NCI-H82 treated with DMSO at 0.1 percent for 48 hours (cell line): ENCODE data around the gene KIR2DL3.
"Not testable (repeated sequence)": the region's sequence is repeated elsewhere in the genome, so short reads cannot be mapped to it uniquely, and the experiment has no call there.

Source experiments
- DNase-seq: peaks from one replicate; lab custom pipeline; 2025; ENCODE audit not compliant: unreplicated experiment; lab: John Stamatoyannopoulos, UW

Gene KIR2DL3

DNA sequence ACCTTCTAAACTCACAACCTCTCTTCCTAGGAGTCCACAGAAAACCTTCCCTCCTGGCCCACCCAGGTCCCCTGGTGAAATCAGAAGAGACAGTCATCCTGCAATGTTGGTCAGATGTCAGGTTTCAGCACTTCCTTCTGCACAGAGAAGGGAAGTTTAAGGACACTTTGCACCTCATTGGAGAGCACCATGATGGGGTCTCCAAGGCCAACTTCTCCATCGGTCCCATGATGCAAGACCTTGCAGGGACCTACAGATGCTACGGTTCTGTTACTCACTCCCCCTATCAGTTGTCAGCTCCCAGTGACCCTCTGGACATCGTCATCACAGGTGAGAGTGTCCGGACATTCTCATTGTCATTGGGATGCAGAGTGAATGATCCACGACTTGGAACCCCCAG, 3.6 kb downstream of the KIR2DL3 start:
- not testable (repeated sequence) for DNase-seq

DNA sequence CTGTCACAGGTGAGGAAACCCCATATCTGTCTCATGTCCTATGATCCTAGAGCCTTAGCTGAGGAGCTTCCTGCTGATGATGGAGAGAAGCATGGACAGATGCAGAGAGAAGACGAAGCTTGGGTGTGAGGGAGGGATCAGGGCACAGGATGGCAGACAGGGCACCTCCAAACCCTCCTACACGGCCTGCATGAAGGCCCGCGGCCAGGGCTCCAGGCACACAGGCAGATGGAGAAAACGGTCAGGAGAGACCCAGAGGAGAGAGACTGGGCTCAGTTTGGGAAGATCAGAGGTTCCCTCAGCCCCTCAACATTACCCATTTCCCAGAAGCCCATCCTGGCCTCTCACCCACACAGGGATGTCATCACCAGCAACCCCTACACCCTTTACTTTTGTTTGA, 5.8 kb downstream of the KIR2DL3 start:
- DNase-seq: not testable (repeated sequence)

DNA sequence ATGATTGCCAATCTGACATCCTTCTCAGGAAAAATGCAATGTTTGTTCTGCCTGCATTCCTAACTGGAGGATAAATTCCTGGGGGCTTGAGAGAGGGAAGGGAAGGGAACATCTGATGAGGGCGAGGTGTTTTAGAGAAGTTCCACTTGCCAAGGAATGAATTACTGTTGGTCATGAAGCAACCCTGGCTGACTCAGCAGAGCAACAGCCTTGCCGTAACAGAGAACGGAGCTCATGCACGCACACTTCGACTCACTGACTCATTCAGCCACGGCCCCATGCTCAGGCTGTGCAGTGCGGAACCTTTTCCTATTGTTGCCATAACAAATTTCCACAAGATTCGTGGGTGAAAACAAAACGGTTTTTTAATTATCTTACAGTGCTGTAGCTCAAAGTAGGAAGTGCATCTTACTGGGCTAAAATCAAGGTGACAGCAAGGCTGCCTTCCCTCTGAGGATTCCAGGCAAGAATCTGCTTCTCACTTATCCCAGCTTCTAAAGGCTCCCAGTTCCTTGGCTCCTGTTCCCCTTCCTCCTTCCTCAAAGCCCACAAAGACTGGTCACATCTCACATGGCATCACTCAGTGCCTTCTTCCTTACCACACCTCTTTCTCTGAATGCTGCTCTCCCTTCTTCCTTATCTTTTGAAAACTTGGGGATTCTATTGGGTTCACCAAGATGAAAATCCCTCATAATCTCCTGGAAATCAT, 9.5 kb downstream of the KIR2DL3 start:
- not testable (repeated sequence) for DNase-seq

DNA sequence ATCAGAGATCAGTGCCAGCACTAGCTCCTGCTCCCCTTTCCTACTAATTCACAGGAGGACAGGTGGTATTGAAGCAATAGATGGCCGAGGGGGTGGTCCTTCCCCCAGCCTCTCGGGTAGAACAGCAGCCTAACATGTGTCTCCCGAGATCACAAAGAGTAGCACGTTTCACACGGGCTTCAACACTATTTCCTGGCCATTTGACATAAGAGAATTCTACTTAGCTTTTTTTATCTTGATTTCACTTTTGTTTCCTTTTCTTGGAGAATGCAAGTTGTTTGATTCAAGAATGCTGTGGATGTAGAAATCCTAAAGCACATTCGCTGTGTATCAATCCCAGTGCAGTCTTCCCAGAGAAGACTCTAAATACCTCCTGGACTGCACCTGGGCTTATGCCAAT, 12.0 kb downstream of the KIR2DL3 start:
- not testable (repeated sequence) for DNase-seq

DNA sequence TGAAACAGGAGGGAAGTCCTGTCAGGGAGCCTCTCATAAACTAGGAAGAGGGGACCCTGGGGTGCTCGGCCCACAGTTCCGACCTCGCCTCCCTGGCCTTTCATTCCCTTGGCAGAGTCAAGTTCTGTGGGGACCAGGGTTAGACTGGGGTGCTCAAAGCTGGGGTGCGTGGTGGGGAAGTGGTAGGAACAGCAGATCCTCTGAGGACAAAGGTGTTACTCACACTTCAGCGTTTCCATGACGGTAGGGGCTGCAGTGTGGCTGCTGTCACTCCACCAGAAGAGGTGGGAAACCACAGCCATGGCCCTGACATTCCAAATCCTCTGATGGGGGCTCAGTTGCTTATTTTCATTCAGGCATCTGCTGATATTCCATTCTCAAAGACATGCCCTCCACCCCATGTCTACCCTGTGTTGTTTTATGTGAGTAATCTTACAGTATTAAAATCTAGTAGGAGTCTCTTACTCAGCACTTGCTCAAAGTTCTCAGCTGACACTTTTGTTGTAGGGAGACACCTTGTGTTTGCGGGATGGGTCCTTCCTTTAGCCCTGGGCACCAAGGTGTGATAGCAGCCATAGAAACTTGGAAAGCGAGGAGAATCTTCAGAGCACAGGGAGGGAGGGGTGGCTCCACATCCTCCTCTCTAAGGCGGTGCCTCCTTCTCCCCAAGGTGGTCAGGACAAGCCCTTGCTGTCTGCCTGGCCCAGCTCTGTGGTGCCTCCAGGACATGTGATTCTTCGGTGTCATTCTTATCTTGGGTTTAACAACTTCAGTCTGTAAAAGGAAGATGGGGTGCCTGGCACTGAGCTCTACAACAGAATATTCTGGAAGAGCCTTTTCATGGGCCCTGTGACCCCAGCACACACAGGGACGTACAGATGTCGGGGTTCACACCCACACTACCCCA, 18.1 kb downstream of the KIR2DL3 start:
- DNase-seq: not testable (repeated sequence)

DNA sequence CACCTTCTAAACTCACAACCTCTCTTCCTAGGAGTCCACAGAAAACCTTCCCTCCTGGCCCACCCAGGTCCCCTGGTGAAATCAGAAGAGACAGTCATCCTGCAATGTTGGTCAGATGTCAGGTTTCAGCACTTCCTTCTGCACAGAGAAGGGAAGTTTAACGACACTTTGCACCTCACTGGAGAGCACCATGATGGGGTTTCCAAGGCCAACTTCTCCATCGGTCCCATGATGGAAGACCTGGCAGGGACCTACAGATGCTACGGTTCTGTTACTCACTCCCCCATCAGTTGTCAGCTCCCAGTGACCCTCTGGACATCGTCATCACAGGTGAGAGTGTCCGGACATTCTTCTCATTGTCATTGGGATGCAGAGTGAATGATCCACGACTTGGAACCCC, 20.3 kb downstream of the KIR2DL3 start:
- DNase-seq: not testable (repeated sequence)

DNA sequence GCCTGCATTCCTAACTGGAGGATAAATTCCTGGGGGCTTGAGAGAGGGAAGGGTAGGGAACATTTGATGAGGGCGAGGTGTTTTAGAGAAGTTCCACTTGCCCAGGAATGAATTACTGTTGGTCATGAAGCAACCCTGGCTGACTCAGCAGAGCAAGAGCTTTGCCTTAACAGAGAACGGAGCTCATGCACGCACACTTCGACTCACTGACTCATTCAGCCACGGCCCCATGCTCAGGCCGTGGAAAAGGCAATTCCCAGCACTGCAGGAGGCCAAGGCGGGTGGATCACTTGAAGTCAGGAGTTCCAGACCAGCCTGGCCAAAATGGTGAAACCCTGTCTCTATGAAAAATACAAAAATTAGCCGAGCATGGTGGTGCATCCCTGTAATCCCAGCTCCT, 25.9 kb downstream of the KIR2DL3 start:
- not testable (repeated sequence) for DNase-seq

DNA sequence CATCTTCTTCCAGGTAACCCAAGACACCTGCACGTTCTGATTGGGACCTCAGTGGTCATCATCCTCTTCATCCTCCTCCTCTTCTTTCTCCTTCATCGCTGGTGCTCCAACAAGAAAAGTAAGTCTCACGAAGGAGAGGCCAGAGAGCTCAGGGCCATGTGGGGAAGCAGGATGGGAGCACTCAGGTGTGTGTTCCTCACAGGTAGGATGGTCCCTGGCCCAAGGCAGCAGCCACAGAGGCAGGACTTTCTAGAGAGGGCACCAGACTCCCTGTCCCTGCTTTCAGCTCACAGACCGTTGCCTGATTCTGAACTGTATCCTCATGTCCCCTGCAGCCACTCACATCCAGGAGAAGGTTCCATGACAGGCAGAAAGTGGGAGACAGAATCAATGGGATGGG, 28.2 kb downstream of the KIR2DL3 start:
- not testable (repeated sequence) for DNase-seq

DNA sequence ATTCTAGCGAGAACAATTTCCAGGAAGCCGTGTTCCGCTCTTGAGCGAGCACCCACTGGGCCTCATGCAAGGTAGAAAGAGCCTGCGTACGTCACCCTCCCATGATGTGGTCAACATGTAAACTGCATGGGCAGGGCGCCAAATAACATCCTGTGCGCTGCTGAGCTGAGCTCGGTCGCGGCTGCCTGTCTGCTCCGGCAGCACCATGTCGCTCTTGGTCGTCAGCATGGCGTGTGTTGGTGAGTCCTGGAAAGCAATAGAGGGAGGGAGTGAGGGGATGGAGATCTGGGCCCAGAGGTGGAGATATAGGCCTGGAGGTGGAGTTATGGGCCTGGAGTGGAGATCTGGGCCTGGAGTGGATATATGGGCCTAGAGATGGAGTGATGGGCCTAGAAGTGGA, 31.3 kb downstream of the KIR2DL3 start, which contains the start of gene KIR2DL1:
TSS of gene KIR2DL1 (plus strand) at position 148 of the 400 bp plus-strand sequence. CDS start at position 206, 58 bp downstream.
- DNase-seq: not testable (repeated sequence)

DNA sequence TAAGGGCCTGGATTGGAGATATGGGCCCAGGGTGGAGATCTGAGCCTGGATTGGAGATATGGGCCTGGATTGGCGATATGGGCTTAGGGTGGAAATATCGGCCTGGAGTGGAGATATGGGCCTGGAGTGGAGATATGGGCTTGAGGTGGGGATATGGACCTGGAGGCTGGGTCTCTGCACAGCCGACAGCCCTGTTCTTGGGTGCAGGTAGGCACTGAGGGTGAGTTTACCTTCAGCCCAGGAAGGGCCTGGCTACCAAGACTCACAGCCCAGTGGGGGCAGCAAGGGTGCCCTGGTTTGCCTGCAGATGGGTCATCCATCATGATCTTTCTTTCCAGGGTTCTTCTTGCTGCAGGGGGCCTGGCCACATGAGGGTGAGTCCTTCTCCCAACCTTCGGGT, 32.2 kb downstream of the KIR2DL3 start:
- not testable (repeated sequence) for DNase-seq

DNA sequence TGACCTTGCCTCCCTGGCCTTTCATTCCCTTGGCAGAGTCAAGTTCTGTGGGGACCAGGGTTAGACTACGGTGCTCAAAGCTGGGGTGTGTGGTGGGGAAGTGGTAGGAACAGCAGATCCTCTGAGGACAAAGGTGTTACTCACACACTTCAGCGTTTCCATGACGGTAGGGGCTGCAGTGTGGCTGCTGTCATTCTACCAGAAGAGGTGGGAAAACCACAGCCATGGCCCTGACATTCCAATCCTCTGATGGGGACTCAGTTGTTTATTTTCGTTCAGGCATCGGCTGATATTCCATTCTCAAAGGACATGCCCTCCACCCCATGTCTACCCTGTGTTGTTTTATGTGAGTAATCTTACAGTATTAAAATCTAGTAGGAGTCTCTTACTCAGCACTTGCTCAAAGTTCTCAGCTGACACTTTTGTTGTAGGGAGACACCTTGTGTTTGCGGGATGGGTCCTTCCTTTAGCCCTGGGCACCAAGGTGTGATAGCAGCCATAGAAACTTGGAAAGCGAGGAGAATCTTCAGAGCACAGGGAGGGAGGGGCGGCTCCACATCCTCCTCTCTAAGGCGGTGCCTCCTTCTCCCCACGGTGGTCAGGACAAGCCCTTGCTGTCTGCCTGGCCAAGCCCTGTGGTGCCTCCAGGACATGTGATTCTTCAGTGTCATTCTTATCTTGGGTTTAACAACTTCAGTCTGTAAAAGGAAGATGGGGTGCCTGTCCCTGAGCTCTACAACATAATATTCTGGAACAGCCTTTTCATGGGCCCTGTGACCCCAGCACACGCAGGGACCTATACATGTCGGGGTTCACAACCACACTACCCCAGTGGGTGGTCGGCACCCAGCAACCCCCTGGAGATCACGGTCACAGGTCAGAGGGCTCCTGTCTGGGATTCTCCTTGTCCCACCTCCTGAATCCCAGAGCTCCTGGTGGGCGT, 33.0 kb downstream of the KIR2DL3 start:
- DNase-seq: not testable (repeated sequence)

DNA sequence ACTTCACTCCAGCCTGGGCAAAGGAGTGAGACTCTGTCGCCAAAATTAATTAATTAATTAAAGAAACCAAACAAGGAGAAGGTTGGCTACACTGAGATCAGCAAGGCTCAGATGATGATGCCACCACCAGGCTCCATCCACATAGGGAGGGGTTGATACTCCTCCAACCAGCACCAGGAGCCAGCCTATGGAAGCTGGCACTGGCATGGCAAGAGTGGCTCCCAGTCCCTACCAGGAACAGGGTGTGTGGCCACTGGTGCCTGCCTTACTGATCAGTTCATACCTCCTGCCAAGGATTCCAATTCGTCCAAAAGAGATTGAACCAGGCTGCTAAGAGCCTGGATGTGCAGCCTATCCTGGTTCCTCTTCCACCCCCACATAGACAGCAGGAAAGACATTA, 34.4 kb downstream of the KIR2DL3 start:
- not testable (repeated sequence) for DNase-seq

DNA sequence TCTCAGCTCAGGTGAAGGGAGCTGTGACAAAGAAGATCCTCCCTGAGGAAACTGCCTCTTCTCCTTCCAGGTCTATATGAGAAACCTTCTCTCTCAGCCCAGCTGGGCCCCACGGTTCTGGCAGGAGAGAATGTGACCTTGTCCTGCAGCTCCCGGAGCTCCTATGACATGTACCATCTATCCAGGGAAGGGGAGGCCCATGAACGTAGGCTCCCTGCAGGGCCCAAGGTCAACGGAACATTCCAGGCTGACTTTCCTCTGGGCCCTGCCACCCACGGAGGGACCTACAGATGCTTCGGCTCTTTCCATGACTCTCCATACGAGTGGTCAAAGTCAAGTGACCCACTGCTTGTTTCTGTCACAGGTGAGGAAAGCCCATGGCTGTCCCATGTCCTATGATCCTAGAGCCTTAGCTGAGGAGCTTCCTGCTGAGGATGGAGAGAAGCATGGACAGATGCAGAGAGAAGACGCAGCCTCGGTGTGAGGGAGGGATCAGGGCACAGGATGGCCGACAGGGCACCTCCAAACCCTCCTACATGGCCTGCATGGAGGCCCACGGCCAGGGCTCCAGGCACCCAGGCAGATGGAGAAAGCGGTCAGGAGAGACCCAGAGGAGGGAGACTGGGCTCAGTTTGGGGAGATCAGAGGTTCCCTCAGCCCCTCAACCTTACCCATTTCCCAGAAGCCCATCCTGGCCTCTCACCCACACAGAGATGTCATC, 36.9 kb downstream of the KIR2DL3 start:
- not testable (repeated sequence) for DNase-seq

DNA sequence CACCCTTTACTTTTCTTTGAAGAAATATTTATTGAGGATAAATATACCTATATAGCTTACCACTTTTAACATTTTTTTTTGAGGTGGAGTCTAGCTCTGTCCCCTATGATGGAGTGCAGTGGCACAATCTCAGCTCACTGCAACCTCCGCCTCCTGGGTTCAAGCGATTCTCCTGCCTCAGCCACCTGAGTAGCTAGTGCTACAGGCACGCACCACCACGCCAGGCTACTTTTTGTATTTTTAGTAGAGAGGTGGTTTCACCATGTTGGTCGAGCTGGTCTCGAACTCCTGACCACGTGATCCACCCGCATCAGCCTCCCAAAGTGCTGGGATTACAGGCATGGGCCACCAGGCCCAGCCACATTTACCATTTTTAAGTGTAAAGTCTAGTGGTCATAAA, 37.5 kb downstream of the KIR2DL3 start:
- DNase-seq: not testable (repeated sequence)

DNA sequence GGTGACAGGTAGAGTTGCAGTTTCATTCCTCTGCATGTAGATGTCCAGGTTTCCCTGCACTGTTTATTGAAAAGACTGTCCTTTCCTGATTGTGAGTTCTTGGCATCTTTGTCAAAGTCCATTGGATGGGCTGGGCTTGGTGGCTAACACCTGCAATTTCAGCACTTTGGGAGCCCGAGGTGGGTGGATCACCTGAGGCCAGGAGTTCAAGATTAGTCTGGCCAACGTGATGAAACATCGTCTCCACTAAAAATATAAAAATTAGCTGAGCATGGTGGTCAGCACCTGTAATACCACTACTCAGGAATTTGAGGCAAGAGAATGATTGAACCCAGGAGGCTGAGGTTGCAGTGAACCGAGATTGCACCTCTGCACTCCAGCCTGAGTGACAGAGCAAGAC, 39.5 kb downstream of the KIR2DL3 start:
- not testable (repeated sequence) for DNase-seq

DNA sequence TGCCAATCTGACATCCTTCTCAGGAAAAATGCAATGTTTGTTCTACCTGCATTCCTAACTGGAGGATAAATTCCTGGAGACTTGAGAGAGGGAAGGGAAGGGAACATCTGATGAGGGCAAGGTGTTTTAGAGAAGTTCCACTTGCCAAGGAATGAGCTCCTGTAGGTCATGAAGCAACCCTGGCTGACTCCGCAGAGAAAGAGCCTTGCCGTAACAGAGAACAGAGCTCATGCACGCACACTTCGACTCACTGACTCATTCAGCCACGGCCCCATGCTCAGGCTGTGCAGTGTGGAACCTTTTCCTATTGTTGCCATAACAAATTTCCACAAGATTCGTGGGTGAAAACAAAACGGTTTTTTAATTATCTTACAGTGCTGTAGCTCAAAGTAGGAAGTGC, 40.6 kb downstream of the KIR2DL3 start:
- DNase-seq: not testable (repeated sequence)

DNA sequence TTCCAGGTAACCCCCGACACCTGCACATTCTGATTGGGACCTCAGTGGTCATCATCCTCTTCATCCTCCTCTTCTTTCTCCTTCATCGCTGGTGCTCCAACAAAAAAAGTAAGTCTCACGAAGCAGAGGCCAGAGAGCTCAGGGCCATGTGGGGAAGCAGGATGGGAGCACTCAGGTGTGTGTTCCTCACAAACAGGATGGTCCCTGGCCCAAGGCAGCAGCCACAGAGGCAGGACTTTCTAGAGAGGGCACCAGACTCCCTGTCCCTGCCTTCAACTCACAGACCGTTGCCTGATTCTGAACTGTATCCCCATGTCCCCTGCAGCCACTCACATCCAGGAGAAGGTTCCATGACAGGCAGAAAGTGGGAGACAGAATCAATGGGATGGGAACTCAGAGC, 44.6 kb downstream of the KIR2DL3 start:
- not testable (repeated sequence) for DNase-seq

DNA sequence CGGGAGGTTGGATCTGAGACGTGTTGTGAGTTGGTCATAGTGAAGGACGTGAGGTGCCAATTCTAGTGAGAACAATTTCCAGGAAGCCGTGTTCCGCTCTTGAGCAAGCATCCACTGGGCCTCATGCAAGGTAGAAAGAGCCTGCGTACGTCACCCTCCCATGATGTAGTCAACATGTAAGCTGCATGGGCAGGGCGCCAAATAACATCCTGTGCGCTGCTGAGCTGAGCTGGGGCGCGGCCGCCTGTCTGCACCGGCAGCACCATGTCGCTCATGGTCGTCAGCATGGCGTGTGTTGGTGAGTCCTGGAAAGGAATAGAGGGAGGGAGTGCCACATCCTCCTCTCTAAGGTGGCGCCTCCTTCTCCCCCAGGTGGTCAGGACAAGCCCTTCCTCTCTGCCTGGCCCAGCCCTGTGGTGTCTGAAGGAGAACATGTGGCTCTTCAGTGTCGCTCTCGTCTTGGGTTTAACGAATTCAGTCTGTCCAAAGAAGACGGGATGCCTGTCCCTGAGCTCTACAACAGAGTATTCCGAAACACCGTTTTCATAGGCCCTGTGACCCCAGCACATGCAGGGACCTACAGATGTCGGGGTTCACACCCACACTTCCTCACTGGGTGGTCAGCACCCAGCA, 47.9 kb downstream of the KIR2DL3 start:
- DNase-seq: not testable (repeated sequence)

DNA sequence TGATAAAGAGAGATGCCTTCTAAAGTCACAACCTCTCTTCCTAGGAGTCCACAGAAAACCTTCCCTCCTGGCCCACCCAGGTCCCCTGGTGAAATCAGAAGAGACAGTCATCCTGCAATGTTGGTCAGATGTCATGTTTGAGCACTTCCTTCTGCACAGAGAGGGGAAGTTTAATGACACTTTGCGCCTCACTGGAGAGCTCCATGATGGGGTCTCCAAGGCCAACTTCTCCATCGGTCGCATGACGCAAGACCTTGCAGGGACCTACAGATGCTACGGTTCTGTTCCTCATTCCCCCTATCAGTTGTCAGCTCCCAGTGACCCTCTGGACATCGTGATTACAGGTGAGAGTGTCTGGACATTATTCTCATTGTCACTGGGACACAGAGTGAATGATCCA, 49.8 kb downstream of the KIR2DL3 start:
- not testable (repeated sequence) for DNase-seq

DNA sequence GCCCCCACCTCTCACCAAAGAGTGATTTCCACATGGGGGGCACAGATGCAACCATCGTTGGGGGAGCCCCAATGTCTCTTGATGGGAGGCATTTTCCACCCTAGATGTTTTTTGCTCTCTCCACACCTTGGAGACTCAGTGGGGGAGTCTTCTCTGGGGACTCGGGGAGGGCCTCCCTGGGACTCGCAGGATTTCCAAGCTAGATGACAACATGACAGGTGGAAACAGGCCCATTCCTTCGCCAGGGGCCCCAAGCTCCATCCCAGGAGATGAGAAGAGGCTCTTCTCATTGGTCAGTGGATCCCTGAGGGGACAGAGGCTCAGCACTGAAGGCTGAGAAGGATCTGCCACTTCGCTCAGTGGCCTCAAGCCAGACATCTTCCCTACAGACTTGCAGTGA, 52.4 kb downstream of the KIR2DL3 start:
- DNase-seq: no peak
